DOHH2 (cell line): ENCODE measurements around the gene KCNC1.

Experiments
- H3F3A ChIP-seq: fragments of 200-600 bp; sonication (generic), shearing (Covaris generic); 2 replicates; pipeline ENCODE4 v1.6.0; 2016; ENCODE audit warnings: antibody characterized with exemption, mild to moderate bottlenecking; ENCODE audit not compliant: control insufficient read depth, insufficient read depth
- H3K27ac ChIP-seq: fragments of 200-600 bp; sonication (generic); 2 replicates; pipeline ENCODE4 v1.5.1; 2014; ENCODE audit warnings: low read depth, mild to moderate bottlenecking, low read length, moderate library complexity
- H3K27me3 ChIP-seq: fragments of 200-600 bp; sonication (generic); 2 replicates; pipeline ENCODE4 v1.6.1; 2014; ENCODE audit warnings: mild to moderate bottlenecking, low read length, mixed read lengths; ENCODE audit not compliant: control insufficient read depth
- H3K36me3 ChIP-seq: fragments of 200-600 bp; sonication (generic); 2 replicates; pipeline ENCODE4 v1.6.1; 2014; ENCODE audit warnings: mild to moderate bottlenecking, low read length, moderate library complexity, mixed read lengths; ENCODE audit not compliant: control insufficient read depth
- H3K4me1 ChIP-seq: fragments of 200-600 bp; sonication (generic); 2 replicates; pipeline ENCODE4 v1.6.1; 2014; ENCODE audit warnings: mild to moderate bottlenecking, low read length, mixed read lengths; ENCODE audit not compliant: control insufficient read depth
- H3K4me2 ChIP-seq: fragments of 200-600 bp; sonication (generic); 2 replicates; pipeline ENCODE4 v1.6.0; 2014; ENCODE audit warnings: mild to moderate bottlenecking, low read length, moderate library complexity
- H3K4me3 ChIP-seq: fragments of 200-600 bp; sonication (generic); 2 replicates; pipeline ENCODE4 v1.5.1; 2014; ENCODE audit warnings: mild to moderate bottlenecking, low read length, mixed read lengths
- H3K79me2 ChIP-seq: fragments of 200-600 bp; sonication (generic); 2 replicates; pipeline ENCODE4 v1.6.1; 2014; ENCODE audit warnings: mild to moderate bottlenecking, low read length, mixed read lengths; ENCODE audit not compliant: control insufficient read depth
- H3K9me2 ChIP-seq: fragments of 200-600 bp; sonication (generic); replicated peaks from 2 replicates; pipeline ENCODE4 v1.6.1; 2014; ENCODE audit warnings: mild to moderate bottlenecking, low read length, mixed read lengths; ENCODE audit not compliant: control insufficient read depth
- H3K9me3 ChIP-seq: fragments of 200-600 bp; sonication (generic); 2 replicates; pipeline ENCODE4 v1.6.1; 2014; ENCODE audit warnings: antibody characterized with exemption, low read length, mixed read lengths; ENCODE audit not compliant: control insufficient read depth, insufficient read depth
- H4K20me1 ChIP-seq: fragments of 200-600 bp; sonication (generic); 2 replicates; pipeline ENCODE4 v1.6.0; 2014; ENCODE audit warnings: low read depth, mild to moderate bottlenecking, antibody characterized with exemption, low read length, moderate library complexity; ENCODE audit not compliant: control insufficient read depth, insufficient read depth
- CTCF ChIP-seq: fragments of 200-600 bp; sonication (generic); IDR thresholded peaks from one replicate; pipeline ENCODE4 v1.5.1; 2014; ENCODE audit warnings: antibody characterized with exemption, mild to moderate bottlenecking, low read depth, low read length; ENCODE audit not compliant: poor library complexity, severe bottlenecking
- EZH2phosphoT487 ChIP-seq: fragments of 200-600 bp; sonication (generic); IDR thresholded peaks from 2 replicates; pipeline ENCODE4 v1.6.1; 2017; ENCODE audit warnings: borderline replicate concordance, mild to moderate bottlenecking, antibody characterized with exemption, low read length, moderate library complexity, mixed read lengths

KCNC1 gene

GRCh38 chr11:17768547-17768946, 34.0 kb downstream of the KCNC1 start:
- Histone ChIP-seq H3K9me3 (no peaks in the 10 kb centered on the region), H3K4me1 (no peaks in the 10 kb centered on the region), H3F3A (no peaks in the 10 kb centered on the region), H4K20me1 (no peaks in the 10 kb centered on the region), H3K27ac (no peak overlapping the region), H3K36me3 (no peaks in the 10 kb centered on the region), H3K79me2 (no peaks in the 10 kb centered on the region), H3K27me3 (no peaks in the 10 kb centered on the region), H3K9me2 (no peaks in the 10 kb centered on the region), H3K4me3 (no peak overlapping the region), H3K4me2 (no peak overlapping the region)
- no peak for TF ChIP-seq CTCF

GRCh38 chr11:17769218-17769617, 34.6 kb downstream of the KCNC1 start:
- no peak overlapping the region for H3K4me2 ChIP-seq
- no peaks in the 10 kb centered on the region for H3K9me2 ChIP-seq
- H3F3A ChIP-seq, result no peaks in the 10 kb centered on the region
- no peaks in the 10 kb centered on the region for H3K9me3 ChIP-seq
- H3K4me3 ChIP-seq, result no peak overlapping the region
- H3K27ac ChIP-seq, result no peak overlapping the region
- H3K27me3 ChIP-seq, result no peaks in the 10 kb centered on the region
- no peaks in the 10 kb centered on the region for H4K20me1 ChIP-seq
- no peak for TF ChIP-seq EZH2phosphoT487
- TF ChIP-seq CTCF, result no peak
- no peaks in the 10 kb centered on the region for H3K4me1 ChIP-seq
- H3K36me3 ChIP-seq, result no peaks in the 10 kb centered on the region
- H3K79me2 ChIP-seq, result no peaks in the 10 kb centered on the region

- no peak overlapping the region for H3K4me2 ChIP-seq
- H3K9me2 ChIP-seq, result no peaks in the 10 kb centered on the region
- H3K4me3 ChIP-seq, result no peak overlapping the region
- no peaks in the 10 kb centered on the region for H3K27me3 ChIP-seq
- no peaks in the 10 kb centered on the region for H3K79me2 ChIP-seq
- no peak for TF ChIP-seq EZH2phosphoT487
- TF ChIP-seq CTCF, result peak; percentile 40
- H3K36me3 ChIP-seq, result no peaks in the 10 kb centered on the region
- H4K20me1 ChIP-seq, result no peaks in the 10 kb centered on the region
- no peak overlapping the region for H3K27ac ChIP-seq
- no peaks in the 10 kb centered on the region for H3F3A ChIP-seq
- no peaks in the 10 kb centered on the region for H3K4me1 ChIP-seq
- H3K9me3 ChIP-seq, result no peaks in the 10 kb centered on the region
Measured at GRCh38 chr11:17770048-17770652, 35.6 kb downstream of the KCNC1 start.

DNA sequence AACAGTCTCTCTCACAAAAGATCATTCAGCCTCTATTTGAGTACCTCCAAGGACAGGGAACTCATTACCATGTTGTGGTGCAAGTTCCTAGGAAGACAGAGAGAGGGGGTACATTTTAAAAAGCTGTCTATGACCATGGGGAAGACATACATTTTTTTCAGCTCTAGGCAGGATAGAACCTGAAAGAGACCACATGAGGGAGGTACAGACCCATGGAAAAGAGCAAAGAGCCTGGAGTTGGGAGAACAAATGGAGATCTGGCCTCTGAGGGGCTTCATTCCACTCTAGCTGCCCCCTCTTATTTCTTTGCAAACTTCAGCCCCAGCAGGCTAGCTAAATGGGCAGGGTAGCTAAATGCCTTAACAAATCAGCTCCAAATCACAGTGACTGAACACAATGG, 36.3 kb downstream of the KCNC1 start:
- no peak overlapping the region for H3K27ac ChIP-seq
- no peaks in the 10 kb centered on the region for H3K79me2 ChIP-seq
- H3K4me2 ChIP-seq, result no peak overlapping the region
- H3K4me3 ChIP-seq, result no peak overlapping the region
- H3K9me2 ChIP-seq, result no peaks in the 10 kb centered on the region
- no peaks in the 10 kb centered on the region for H3K36me3 ChIP-seq
- H3F3A ChIP-seq, result no peaks in the 10 kb centered on the region
- H3K4me1 ChIP-seq, result no peaks in the 10 kb centered on the region
- no peaks in the 10 kb centered on the region for H4K20me1 ChIP-seq
- no peak for TF ChIP-seq CTCF
- no peak for TF ChIP-seq EZH2phosphoT487
- no peaks in the 10 kb centered on the region for H3K9me3 ChIP-seq
- no peaks in the 10 kb centered on the region for H3K27me3 ChIP-seq
